Pancreas (tissue), 10 donors: ENCODE data around the gene PSMC4. TPM values are rescaled to one million over a fixed set of nuclear protein-coding genes. Genes with fewer than 3 reads are reported as not detected.

Experiments used
- ATAC-seq, 4 donors: fragments of 200-7000 bp; cut with Tn5 transposase; one replicate each; pipeline versions ENCODE4 v1.8.0 to v1.9.1; 2020; ENCODE audit warnings: mild to moderate bottlenecking in 4 of 4, moderate library complexity in 4 of 4
- DNase-seq, 6 donors: peaks; one replicate each; pipeline ENCODE4 v3.0.0-alpha.2; 2020
- FAIRE-seq: peaks from 2 replicates; lab custom pipeline; 2012; peaks lifted over from hg19 to GRCh38; lab: Jason Lieb, UNC
- H3K27ac ChIP-seq, 4 donors: fragments of 200-600 bp; sonication (generic); 1 replicate in 3 of 4; 2 replicates in 1 of 4; pipeline versions ENCODE4 v1.5.0 to v1.8.0; 2020
- H3K27me3 ChIP-seq, 4 donors: fragments of 200-600 bp; one replicate each; pipeline ENCODE4 v1.8.0; 2021
- H3K36me3 ChIP-seq, 3 donors: fragments of 200-600 bp; sonication (generic) in 1 of 3; one replicate each; pipeline versions ENCODE4 v1.5.0 to v1.8.0; 2020 to 2021
- H3K4me1 ChIP-seq, 3 donors: fragments of 200-600 bp; one replicate each; pipeline ENCODE4 v1.8.0; 2021
- H3K4me3 ChIP-seq, 4 donors: fragments of 200-600 bp; sonication (generic) in 2 of 4; one replicate each; pipeline versions ENCODE4 v1.5.0 to v1.8.0; 2020 to 2021
- H3K9me3 ChIP-seq, 4 donors: fragments of 200-600 bp; one replicate each; pipeline ENCODE4 v1.8.0; 2021
- WGBS, 2 donors: extraction: QIAGEN DNeasy Blood & Tissue Kit; methylation state at CpG; one replicate each; pipeline ENCODE4 v1.1.7; 2013; 5-methylcytosine and 5-hydroxymethylcytosine counted together
- intact Hi-C, 3 donors: fragments of 100-400 bp; cut with DNase I; formaldehyde crosslinking; loops; one replicate each; pipeline versions ENCODE4 v1.11.1 to v1.14.2; 2022
- polyA plus RNA-seq, 2 donors: library from polyadenylated mRNA; stranded (reverse); fragments of 200-250 nt; gene quantifications; one replicate each; pipeline ENCODE4 v1.2.3, GENCODE V29; 2013
- total RNA-seq, 6 donors: library from RNA; stranded (reverse); fragmentation: NEBNext Ultra II Directional in 4 of 6; extraction: Animal tissue kit (Norgen Biotek cat#: 25700) in 4 of 6; gene quantifications; one replicate each; pipeline versions ENCODE4 v1.2.1 to v1.2.4, GENCODE V29; 2021 to 2023
- TF ChIP-seq, protein P1 (sequence below), 4 donors: fragments of 200-600 bp; sonication (generic) in 3 of 4; IDR thresholded peaks; one replicate each; pipeline versions ENCODE4 v1.5.0 to v1.8.0; 2021; ENCODE audit warnings: antibody characterized with exemption in 4 of 4
- donor health status: healthy with polysubstance abuse.
- donor health status: DM: no; HTN: no; CAD: no; lungs with moderate emphysema.
- donor health status: DM: no; HTN: no; CAD: no.
- donor health status: control.
- donor health status: control.
- donor health status: Bipolar disorder and iron deficiency.
- donor health status: DM: yes; HTN: yes; CAD: no.
- donor health status: DM: no; HTN: no; CAD: no.
- donor health status: DM: no; HTN: no; CAD: no.
- donor health status: DM: yes; HTN: yes; CAD: no.

The PSMC4 gene
- total and polyA plus RNA-seq, 8 donors, result 14.4 to 45.2 (median 30.0) TPM

GRCh38 chr19:40006273-40006691 lies 35.3 kb downstream of the PSMC4 start:
- no peaks in the 10 kb centered on the region for H3K27me3 ChIP-seq
- H3K4me1 ChIP-seq, result no peaks in the 10 kb centered on the region
- TF ChIP-seq, protein P1, sequence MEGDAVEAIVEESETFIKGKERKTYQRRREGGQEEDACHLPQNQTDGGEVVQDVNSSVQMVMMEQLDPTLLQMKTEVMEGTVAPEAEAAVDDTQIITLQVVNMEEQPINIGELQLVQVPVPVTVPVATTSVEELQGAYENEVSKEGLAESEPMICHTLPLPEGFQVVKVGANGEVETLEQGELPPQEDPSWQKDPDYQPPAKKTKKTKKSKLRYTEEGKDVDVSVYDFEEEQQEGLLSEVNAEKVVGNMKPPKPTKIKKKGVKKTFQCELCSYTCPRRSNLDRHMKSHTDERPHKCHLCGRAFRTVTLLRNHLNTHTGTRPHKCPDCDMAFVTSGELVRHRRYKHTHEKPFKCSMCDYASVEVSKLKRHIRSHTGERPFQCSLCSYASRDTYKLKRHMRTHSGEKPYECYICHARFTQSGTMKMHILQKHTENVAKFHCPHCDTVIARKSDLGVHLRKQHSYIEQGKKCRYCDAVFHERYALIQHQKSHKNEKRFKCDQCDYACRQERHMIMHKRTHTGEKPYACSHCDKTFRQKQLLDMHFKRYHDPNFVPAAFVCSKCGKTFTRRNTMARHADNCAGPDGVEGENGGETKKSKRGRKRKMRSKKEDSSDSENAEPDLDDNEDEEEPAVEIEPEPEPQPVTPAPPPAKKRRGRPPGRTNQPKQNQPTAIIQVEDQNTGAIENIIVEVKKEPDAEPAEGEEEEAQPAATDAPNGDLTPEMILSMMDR (IDR thresholded peaks at IDR 0.05), result no peak
- no peak for DNase-seq
- WGBS, 2 donors, result 86 to 97% methylated on average over 1 of the region's 1 CpG
- H3K9me3 ChIP-seq, result no peaks in the 10 kb centered on the region
- intact Hi-C loops, result no loop called here
- peaks cover 0 to 28% (median 9%) of the 10 kb centered on the region in 3 donors for H3K36me3 ChIP-seq
- FAIRE-seq, result no peak
- no peak overlapping the region for H3K27ac ChIP-seq
- peak in 1 of 4 donors; percentile 47 for ATAC-seq
- H3K4me3 ChIP-seq, result no peak overlapping the region

GRCh38 chr19:40009674-40010073 lies 38.7 kb downstream of the PSMC4 start:
- ATAC-seq (no peak), FAIRE-seq (no peak), DNase-seq (no peak)
- Histone ChIP-seq H3K4me3 (no peak overlapping the region), H3K9me3 (peaks cover 0 to 2% (median 0%) of the 10 kb centered on the region in 4 donors), H3K27ac (no peak overlapping the region), H3K36me3 (peaks cover 0 to 38% (median 13%) of the 10 kb centered on the region in 3 donors), H3K4me1 (no peaks in the 10 kb centered on the region), H3K27me3 (no peaks in the 10 kb centered on the region)
- intact Hi-C loops, result no loop called here
- TF ChIP-seq, protein P1 (IDR thresholded peaks at IDR 0.05), result no peak

DNA sequence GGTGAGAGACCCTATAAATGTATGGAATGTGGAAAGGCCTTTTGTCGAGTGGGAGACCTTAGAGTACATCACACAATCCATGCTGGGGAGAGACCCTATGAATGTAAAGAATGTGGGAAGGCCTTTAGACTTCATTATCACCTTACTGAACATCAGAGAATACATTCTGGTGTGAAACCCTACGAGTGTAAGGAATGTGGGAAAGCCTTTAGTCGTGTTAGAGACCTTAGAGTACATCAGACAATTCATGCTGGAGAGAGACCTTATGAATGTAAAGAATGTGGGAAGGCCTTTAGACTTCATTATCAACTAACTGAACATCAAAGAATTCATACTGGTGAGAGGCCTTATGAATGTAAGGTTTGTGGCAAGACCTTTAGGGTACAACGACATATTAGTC lies 43.0 kb downstream of the PSMC4 start:
- Histone ChIP-seq H3K27me3 (no peaks in the 10 kb centered on the region), H3K27ac (no peak overlapping the region), H3K4me1 (no peaks in the 10 kb centered on the region), H3K36me3 (peaks cover 0 to 26% (median 6%) of the 10 kb centered on the region in 3 donors), H3K4me3 (no peak overlapping the region), H3K9me3 (peaks cover 0 to 6% (median 2%) of the 10 kb centered on the region in 4 donors)
- ATAC-seq, result no peak
- intact Hi-C loops, result no loop called here
- FAIRE-seq, result no peak
- no peak for DNase-seq
- TF ChIP-seq, protein P1 (IDR thresholded peaks at IDR 0.05), result no peak
- 97% methylated on average over 4 of the region's 4 CpGs for WGBS, 2 donors

DNA sequence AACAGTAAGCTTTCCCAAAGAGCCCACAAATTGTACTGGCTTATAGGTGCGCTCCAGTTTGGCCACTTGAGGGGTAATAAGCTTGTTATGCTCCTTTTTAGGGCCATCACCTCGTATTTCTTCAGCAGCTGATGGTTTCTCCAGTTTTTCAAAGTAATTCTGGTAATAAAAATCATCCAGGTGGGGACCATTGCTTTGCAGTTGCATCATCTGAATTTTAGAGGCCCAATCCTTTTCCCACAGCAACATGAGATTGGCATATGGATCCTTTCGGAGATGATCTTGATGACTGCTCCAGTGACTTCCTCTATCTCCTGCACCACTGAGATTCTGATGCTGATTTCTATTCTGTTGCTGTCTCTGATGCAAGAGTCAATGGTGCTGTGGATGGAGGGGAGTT lies 53.0 kb downstream of the PSMC4 start:
- peaks cover 0 to 12% (median 4%) of the 10 kb centered on the region in 4 donors for H3K9me3 ChIP-seq
- no peak overlapping the region for H3K4me3 ChIP-seq
- ATAC-seq, result no peak
- DNase-seq, result no peak
- no peaks in the 10 kb centered on the region for H3K36me3 ChIP-seq
- TF ChIP-seq, protein P1 (IDR thresholded peaks at IDR 0.05), result no peak
- H3K27ac ChIP-seq, result no peak overlapping the region
- no peaks in the 10 kb centered on the region for H3K27me3 ChIP-seq
- no peaks in the 10 kb centered on the region for H3K4me1 ChIP-seq
- intact Hi-C loops, result no loop called here
- FAIRE-seq, result no peak
- WGBS, 2 donors, result 79 to 81% methylated on average over 3 of the region's 3 CpGs

- WGBS, 2 donors, result 95% methylated on average over 4 of the region's 4 CpGs
- FAIRE-seq, result no peak
- H3K4me1 ChIP-seq, result no peaks in the 10 kb centered on the region
- no peak overlapping the region for H3K27ac ChIP-seq
- no peak for ATAC-seq
- no peak overlapping the region for H3K4me3 ChIP-seq
- H3K36me3 ChIP-seq, result no peaks in the 10 kb centered on the region
- DNase-seq, result no peak
- peaks cover 0 to 12% (median 2%) of the 10 kb centered on the region in 4 donors for H3K9me3 ChIP-seq
- intact Hi-C loops, result no loop called here
- H3K27me3 ChIP-seq, result no peaks in the 10 kb centered on the region
- TF ChIP-seq, protein P1 (IDR thresholded peaks at IDR 0.05), result no peak
Observed at GRCh38 chr19:40025938-40026596, 55.1 kb downstream of the PSMC4 start.
